HUES64 (cell line): ENCODE measurements around the gene CDCA8. TPM values are rescaled to one million over a fixed set of nuclear protein-coding genes. Genes with fewer than 3 reads are reported as not detected.
A peak's percentile ranks its signal among the peaks of the same experiment; 100 is the strongest.

ENCODE experiments used
- H3K27ac ChIP-seq: 2 replicates; pipeline ENCODE4 v1.7.0; 2013; ENCODE audit warnings: low read depth, low read length, inconsistent platforms
- H3K27me3 ChIP-seq: 2 replicates; pipeline ENCODE4 v1.6.1; 2013; ENCODE audit warnings: mild to moderate bottlenecking, low read length; ENCODE audit not compliant: insufficient read depth
- H3K36me3 ChIP-seq: 2 replicates; pipeline ENCODE4 v1.6.1; 2013; ENCODE audit warnings: mild to moderate bottlenecking, low read length; ENCODE audit not compliant: insufficient read depth
- H3K4me1 ChIP-seq: 2 replicates; pipeline ENCODE4 v1.6.1; 2013; ENCODE audit warnings: mild to moderate bottlenecking, low read length, moderate library complexity; ENCODE audit not compliant: insufficient read depth
- H3K4me3 ChIP-seq: 2 replicates; pipeline ENCODE4 v1.5.1; 2013; ENCODE audit warnings: mild to moderate bottlenecking, low read length, moderate library complexity
- H3K9ac ChIP-seq: 2 replicates; pipeline ENCODE4 v1.6.1; 2013; ENCODE audit warnings: mild to moderate bottlenecking, low read depth, low read length
- H3K9me3 ChIP-seq: 2 replicates; pipeline ENCODE4 v1.6.1; 2013; ENCODE audit warnings: low read depth, low read length; ENCODE audit not compliant: insufficient read depth
- WGBS: fragments of 150-250, 120-280 bp; methylation state at CpG from one replicate; pipeline ENCODE4 v1.1.7; 2013; ENCODE audit warnings: missing lambda C conversion rate; 5-methylcytosine and 5-hydroxymethylcytosine counted together
- polyA plus RNA-seq, 2 experiments: library from polyadenylated mRNA; stranded (reverse); fragments of 50-300 nt; gene quantifications; one replicate each; pipeline ENCODE4 v1.2.3, GENCODE V29; 2013

The CDCA8 gene
- polyA plus RNA-seq (2013, experiment 1 of 2) = 37.4 TPM
- 41.8 TPM for polyA plus RNA-seq (2013, experiment 2 of 2)

DNA sequence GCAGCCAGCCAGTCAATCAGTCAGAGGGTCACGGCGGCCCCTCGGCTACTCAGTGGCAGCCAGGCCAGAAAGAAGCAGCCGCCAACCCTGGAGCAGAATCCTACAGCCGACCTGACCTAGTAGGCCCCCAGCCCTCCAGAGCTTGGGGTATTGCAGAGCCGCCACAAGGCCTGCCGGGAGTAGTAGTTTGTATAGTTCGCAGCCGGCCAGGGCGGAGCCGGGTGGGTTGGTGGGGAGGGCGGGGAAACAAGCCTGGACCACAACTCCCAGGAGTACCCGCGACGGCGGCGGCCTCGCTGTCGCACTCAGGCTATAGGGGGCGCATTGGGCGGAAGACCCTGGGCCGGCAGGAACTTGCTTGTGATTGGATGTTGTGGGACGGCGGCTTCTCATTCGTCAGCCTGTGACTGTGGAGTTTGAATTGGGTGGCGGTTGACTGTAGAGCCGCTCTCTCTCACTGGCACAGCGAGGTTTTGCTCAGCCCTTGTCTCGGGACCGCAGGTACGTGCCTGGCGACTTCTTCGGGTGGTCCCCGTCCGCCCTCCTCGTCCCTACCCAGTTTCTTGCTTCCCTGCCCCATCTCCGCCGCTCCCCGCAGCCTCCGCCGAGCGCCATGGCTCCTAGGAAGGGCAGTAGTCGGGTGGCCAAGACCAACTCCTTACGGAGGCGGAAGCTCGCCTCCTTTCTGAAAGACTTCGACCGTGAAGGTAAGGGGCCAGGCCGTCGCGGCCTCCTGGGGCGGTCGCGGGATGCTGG is at the start of gene CDCA8:
Gene CDCA8 (plus strand): TSS at position 439 of the 756 bp plus-strand sequence. CDS start 175 bp downstream, at position 614.
- H3K27ac ChIP-seq = peak within 1 kb of the TSS; percentile 87
- peaks cover 41% of the 10 kb centered on the region for H3K36me3 ChIP-seq
- H3K4me1 ChIP-seq = peaks cover 4% of the 10 kb centered on the region; the same call in 1 of the 2 replicates
- peak within 1 kb of the TSS; percentile 93 for H3K9ac ChIP-seq
- peaks cover 3% of the 10 kb centered on the region; the same call in 1 of the 2 replicates for H3K27me3 ChIP-seq
- peak within 1 kb of the TSS; percentile 97 for H3K4me3 ChIP-seq
- under 1% methylated on average over 54 of the region's 54 CpGs for WGBS
- no peaks in the 10 kb centered on the region for H3K9me3 ChIP-seq

DNA sequence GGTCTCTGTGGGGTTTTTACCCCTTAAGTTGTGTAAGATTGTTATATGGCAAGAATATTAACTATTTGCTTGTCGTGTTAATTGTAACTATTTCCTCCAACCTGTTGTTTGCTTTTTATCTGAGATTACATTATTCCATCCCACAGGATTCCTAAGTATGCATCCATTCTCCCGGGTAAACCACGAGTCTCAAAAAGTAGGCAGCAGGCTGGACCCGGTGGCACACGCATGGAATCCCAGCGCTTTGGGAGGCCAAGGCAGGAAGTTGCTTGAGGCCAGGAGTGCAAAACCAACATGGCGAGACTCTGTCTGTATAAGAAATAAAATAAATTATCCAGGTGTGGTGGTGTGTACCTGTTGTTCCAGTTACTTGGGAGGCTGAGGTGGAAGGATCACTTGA is 45.0 kb upstream of the CDCA8 start:
- H3K36me3 ChIP-seq = no peaks in the 10 kb centered on the region
- no peak overlapping the region for H3K4me3 ChIP-seq
- no peak overlapping the region for H3K9ac ChIP-seq
- H3K4me1 ChIP-seq = no peaks in the 10 kb centered on the region
- H3K9me3 ChIP-seq = no peaks in the 10 kb centered on the region
- 89% methylated on average over 6 of the region's 7 CpGs for WGBS
- H3K27me3 ChIP-seq = peaks cover 26% of the 10 kb centered on the region
- no peak overlapping the region for H3K27ac ChIP-seq

DNA sequence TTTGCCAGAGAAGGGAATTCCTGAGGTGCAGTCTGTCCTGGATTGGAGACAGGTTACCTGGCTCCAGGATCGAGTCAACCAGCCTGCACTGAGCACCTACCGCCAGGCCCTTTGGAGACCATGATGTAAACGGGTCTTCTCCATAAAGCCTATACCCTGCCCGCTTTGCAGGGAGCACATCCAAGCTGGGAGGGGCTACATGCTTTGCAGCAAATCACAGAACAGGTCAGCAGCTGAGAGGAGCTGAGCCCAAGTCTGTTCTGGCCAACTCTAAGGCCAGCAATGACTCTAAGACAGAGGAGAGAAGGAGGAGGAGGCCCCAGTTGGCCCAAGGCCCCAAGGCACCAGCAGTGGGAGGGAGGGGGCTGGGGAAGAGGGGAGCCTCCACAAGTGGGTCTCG is 42.1 kb upstream of the CDCA8 start:
- WGBS = 77% methylated on average over 5 of the region's 5 CpGs
- Histone ChIP-seq H3K27me3 (peaks cover 2% of the 10 kb centered on the region; the same call in 1 of the 2 replicates), H3K27ac (no peak overlapping the region)

DNA sequence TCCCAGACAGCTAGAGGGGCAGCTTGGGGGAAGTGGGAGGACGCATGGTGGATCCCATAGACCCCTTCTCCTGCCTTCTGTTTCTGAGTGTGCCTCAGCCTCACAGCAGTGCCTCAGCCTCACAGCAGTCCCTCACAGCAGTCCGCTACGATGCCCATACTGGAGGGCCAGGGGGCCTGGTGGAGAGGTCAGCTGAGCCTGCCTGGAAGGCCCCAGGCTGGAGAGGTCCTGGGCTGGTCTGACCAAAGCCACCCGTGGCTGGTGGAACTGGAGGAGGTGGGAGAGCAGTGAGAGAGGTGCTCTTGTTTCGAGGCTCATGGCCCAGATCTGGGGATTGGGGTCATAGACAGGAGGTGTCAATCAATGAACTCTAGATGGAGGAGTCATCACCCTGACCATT is 41.6 kb upstream of the CDCA8 start:
- Histone ChIP-seq H3K27ac (no peak overlapping the region), H3K9me3 (no peaks in the 10 kb centered on the region), H3K36me3 (no peaks in the 10 kb centered on the region), H3K27me3 (no peaks in the 10 kb centered on the region; the same call in 1 of the 2 replicates), H3K4me3 (no peak overlapping the region), H3K4me1 (no peaks in the 10 kb centered on the region), H3K9ac (no peak overlapping the region)
- WGBS = 83% methylated on average over 5 of the region's 5 CpGs

More for the DNA sequence above, 42.1 kb upstream of the CDCA8 start:
- H3K4me3 ChIP-seq = no peak overlapping the region
- H3K9ac ChIP-seq = no peak overlapping the region
- no peaks in the 10 kb centered on the region for H3K9me3 ChIP-seq
- H3K36me3 ChIP-seq = no peaks in the 10 kb centered on the region
- no peaks in the 10 kb centered on the region for H3K4me1 ChIP-seq

DNA sequence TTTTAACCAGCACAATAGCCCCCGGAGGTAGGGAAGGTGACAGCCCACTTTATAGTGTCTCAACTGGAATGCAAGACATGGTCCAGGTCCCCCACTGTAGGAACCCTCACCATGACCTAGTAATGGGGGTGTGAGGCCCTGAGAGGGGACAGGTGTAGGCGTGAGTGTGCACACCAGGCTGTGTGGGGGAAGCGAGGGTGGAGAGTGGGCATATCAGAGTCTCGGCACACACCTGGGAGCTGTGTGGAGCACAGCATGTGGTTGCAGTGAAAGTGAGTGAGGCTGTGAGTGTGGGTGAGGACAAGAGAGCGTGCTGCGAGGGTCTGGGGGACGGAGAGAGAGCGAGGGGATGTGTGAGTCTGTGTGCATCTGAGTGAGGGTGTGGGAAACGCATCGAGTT is 40.5 kb upstream of the CDCA8 start:
- H3K27ac ChIP-seq = no peak overlapping the region

DNA sequence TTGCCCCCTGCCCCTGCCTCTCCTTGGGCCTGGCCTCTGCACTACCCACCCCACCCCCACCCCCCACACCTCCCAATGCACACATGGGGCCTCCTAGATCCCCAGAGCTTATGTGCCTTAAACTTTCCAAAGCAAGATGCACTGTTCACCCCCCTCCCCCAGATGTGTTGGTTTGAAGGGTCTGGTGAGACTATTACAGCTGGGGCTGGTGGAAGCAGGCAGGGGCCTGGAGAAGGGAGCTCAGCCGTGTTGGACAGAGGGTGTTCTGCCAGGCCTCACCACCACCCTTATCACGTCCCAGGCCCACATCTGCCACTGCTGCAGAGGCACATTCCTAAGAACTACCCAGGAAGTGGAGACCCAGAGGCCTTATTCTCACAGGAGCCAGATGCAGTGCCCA is 39.3 kb upstream of the CDCA8 start:
- Histone ChIP-seq H3K36me3 (no peaks in the 10 kb centered on the region), H3K27me3 (no peaks in the 10 kb centered on the region; the same call in 1 of the 2 replicates)
- WGBS = 86% methylated on average over 2 of the region's 2 CpGs

More for the DNA sequence above, 40.5 kb upstream of the CDCA8 start:
- Histone ChIP-seq H3K9ac (no peak overlapping the region), H3K9me3 (no peaks in the 10 kb centered on the region), H3K4me1 (no peaks in the 10 kb centered on the region), H3K36me3 (no peaks in the 10 kb centered on the region), H3K27me3 (no peaks in the 10 kb centered on the region; the same call in 1 of the 2 replicates), H3K4me3 (no peak overlapping the region)
- 88% methylated on average over 9 of the region's 10 CpGs for WGBS

DNA sequence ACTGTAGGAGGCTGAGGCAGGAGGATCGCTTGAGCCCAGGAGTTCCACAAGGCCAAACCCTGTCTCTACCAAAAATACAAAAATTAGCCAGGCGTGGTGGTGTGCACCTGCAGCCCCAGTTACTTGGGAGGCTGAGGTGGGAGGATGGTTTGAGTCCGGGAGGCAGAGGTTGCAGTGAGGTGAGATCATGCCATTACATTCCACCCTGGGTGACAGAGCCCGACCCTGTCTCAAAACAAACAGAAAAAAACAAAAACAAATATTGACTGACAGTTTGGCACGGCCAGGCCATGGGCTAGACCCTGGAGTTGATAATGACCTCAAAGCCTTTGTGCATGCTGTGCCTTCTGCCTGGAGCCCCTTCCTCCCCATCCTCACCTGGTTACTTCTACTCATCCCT is 38.4 kb upstream of the CDCA8 start:
- H3K4me3 ChIP-seq = no peak overlapping the region
- no peaks in the 10 kb centered on the region; the same call in 1 of the 2 replicates for H3K27me3 ChIP-seq
- H3K4me1 ChIP-seq = no peaks in the 10 kb centered on the region
- no peaks in the 10 kb centered on the region for H3K36me3 ChIP-seq
- H3K27ac ChIP-seq = no peak overlapping the region
- WGBS = 82% methylated on average over 5 of the region's 5 CpGs
- no peaks in the 10 kb centered on the region for H3K9me3 ChIP-seq
- no peak overlapping the region for H3K9ac ChIP-seq

More for the DNA sequence above, 39.3 kb upstream of the CDCA8 start:
- Histone ChIP-seq H3K4me1 (no peaks in the 10 kb centered on the region), H3K9me3 (no peaks in the 10 kb centered on the region), H3K9ac (no peak overlapping the region), H3K4me3 (no peak overlapping the region), H3K27ac (no peak overlapping the region)

DNA sequence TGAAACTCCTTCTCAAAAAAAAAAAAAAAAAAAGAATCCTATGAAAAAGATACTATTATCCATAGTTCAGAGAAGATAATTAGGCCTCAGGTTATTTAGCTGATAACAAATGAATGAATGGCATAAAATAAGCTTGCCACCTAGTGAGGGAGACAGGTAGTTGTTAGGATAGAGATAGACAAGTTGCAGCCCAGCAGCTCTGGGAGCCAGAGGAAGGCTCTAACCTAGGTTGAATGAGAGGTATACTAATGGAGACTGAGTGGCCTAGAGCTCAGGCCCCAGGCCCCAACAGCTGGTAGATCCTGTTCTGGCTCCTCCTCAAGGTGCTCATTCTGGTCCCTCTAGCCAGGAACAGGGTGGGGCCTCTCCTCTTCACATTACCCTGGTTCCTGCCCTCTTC is 37.0 kb upstream of the CDCA8 start:
- Histone ChIP-seq H3K36me3 (no peaks in the 10 kb centered on the region), H3K4me3 (no peak overlapping the region), H3K27me3 (peaks cover 4% of the 10 kb centered on the region), H3K9me3 (no peaks in the 10 kb centered on the region), H3K27ac (no peak overlapping the region), H3K4me1 (peaks cover under 1% of the 10 kb centered on the region; the same call in 1 of the 2 replicates), H3K9ac (no peak overlapping the region)

DNA sequence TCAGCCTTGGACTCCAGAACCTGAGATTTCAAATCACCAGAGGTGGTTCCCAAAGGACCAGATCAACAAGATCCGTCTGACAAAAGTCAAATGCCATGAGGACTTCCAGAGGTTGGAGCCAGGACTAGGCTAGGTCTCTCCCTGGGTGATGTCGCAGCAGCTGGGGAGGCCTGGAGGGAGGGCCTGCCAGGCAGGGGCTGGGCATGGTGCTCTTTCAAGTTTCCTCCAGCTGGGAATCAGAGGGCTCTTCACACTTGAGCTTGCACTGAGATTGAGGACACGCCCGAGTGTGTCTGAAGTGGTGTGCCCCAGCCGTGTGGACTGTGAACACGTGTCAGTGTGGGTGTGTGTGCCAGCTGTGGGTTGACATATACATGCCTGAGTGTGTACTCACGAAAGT is 36.3 kb upstream of the CDCA8 start:
- H3K9me3 ChIP-seq = no peaks in the 10 kb centered on the region
- H3K27me3 ChIP-seq = peaks cover 8% of the 10 kb centered on the region
- no peak overlapping the region for H3K9ac ChIP-seq
- H3K36me3 ChIP-seq = no peaks in the 10 kb centered on the region
- H3K27ac ChIP-seq = no peak overlapping the region
- H3K4me1 ChIP-seq = peaks cover 5% of the 10 kb centered on the region; the same call in 1 of the 2 replicates
- no peak overlapping the region for H3K4me3 ChIP-seq
- 86% methylated on average over 7 of the region's 7 CpGs for WGBS

DNA sequence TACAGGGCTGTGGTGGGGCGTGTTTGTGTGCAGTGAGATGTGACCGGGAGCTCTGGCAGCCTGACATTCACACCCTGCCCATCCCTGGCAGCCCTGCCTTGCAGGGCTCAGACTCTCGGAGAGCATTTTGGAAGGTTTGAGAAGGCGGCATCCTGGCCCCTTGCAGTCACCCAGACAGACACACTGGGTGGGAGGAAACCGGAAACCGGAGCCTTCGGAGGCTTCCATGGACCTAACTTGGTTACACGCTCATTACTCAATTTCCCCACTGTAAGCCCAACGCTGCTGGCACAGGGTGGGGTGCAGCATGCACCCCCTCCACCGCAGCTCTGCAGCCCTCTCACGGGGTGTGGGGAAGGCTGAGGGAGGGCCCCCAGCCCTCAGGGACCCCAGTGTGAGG is 35.4 kb upstream of the CDCA8 start:
- H3K9me3 ChIP-seq = no peaks in the 10 kb centered on the region
- WGBS = 91% methylated on average over 11 of the region's 11 CpGs
- peaks cover 11% of the 10 kb centered on the region for H3K27me3 ChIP-seq
- no peak overlapping the region for H3K9ac ChIP-seq
- H3K4me1 ChIP-seq = peaks cover 7% of the 10 kb centered on the region; the same call in 1 of the 2 replicates
- no peak overlapping the region for H3K4me3 ChIP-seq
- no peak overlapping the region for H3K27ac ChIP-seq
- no peaks in the 10 kb centered on the region for H3K36me3 ChIP-seq

DNA sequence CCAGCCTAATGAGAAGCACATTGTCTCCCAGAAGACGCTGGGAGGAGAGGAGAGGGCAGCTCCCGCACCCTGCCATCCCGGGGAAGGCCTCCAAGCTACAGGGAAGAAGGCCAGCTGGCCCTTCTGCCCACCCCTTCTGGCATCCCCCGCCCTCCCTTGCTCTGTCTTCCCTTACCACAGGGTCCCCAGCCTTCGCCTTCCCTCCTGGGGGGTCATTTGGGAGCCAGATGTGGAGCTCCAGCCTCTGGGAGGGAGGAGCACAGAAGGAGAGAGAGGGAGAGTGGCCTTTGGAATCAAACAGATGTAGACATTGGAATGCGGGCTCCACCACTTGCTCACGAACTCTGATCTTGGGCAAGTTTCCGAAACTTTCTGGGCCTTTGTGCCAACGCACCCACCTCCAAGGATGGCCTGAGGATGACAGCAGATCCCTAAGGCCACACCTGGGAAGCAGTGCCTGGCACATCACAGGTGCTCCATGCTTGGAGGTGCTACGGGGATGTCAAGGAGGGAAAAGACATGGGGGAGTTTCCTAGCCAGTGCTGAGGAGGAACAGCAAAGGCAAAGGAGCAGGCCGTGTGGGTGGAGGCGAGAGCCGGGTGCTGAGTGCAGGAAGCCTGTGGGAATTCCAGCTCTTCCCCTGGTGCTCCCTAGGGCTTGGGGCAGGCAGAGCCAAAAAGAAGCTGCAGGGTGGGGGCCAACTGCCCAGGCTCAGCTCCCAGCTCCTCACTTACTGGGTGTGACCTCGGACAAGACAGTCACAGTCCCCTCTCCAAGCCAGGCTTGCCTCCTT is 34.5 kb upstream of the CDCA8 start:
- Histone ChIP-seq H3K9ac (no peak overlapping the region), H3K4me1 (peaks cover 9% of the 10 kb centered on the region; the same call in 1 of the 2 replicates), H3K9me3 (no peaks in the 10 kb centered on the region), H3K27ac (no peak overlapping the region), H3K27me3 (peaks cover 11% of the 10 kb centered on the region), H3K36me3 (no peaks in the 10 kb centered on the region), H3K4me3 (no peak overlapping the region)
- WGBS = 89% methylated on average over 12 of the region's 14 CpGs
